HFFc6 (cell line): ENCODE results near the gene SNAP91. TPM values are rescaled to one million over a fixed set of nuclear protein-coding genes. Genes with fewer than 3 reads are reported as not detected.
"Not testable (repeated sequence)": the region's sequence is repeated elsewhere in the genome, so short reads cannot be mapped to it uniquely, and the experiment has no call there.

ENCODE experiments used
- DNase-seq: peaks from one replicate; pipeline ENCODE4 v3.0.0-alpha.2; 2018
- H3K27ac Mint-ChIP-seq: 2 replicates; pipeline ENCODE4 v1.8.0; 2020; ENCODE audit warnings: mild to moderate bottlenecking, mixed read lengths
- H3K27me3 Mint-ChIP-seq: 2 replicates; pipeline ENCODE4 v1.8.0; 2021; ENCODE audit warnings: mild to moderate bottlenecking, moderate library complexity, mixed read lengths; ENCODE audit not compliant: insufficient read depth
- H3K36me3 Mint-ChIP-seq: 2 replicates; pipeline ENCODE4 v1.8.0; 2021; ENCODE audit warnings: low read depth, mixed read lengths
- H3K4me1 Mint-ChIP-seq: 2 replicates; pipeline ENCODE4 v1.8.0; 2020; ENCODE audit warnings: low read depth, mixed read lengths
- H3K4me3 Mint-ChIP-seq: 2 replicates; pipeline ENCODE4 v1.8.0; 2020; ENCODE audit warnings: mild to moderate bottlenecking, moderate library complexity, mixed read lengths
- H3K9me3 Mint-ChIP-seq: 2 replicates; pipeline ENCODE4 v1.8.0; 2020; ENCODE audit warnings: mild to moderate bottlenecking, mixed read lengths
- CTCF ChIP-seq: fragments of 200-600 bp; sonication (generic); IDR thresholded peaks from 2 replicates; pipeline ENCODE4 v1.5.0; 2021; ENCODE audit warnings: antibody characterized with exemption, mild to moderate bottlenecking
- total RNA-seq, 6 experiments: library from RNA; stranded (reverse); fragmentation: NEBNext Ultra II Directional; extraction: Animal tissue kit (Norgen Biotek cat#: 25700); gene quantifications; 2 replicates in 1 of 6; 3 replicates in 5 of 6; pipeline ENCODE4 v1.2.3, GENCODE V29; 2021

Gene SNAP91
- total RNA-seq, 6 experiments from 2014 or later = not detected

GRCh38 chr6:83633149-83633548, 75.8 kb downstream of the SNAP91 start:
- no peak overlapping the region for H3K27ac Mint-ChIP-seq
- H3K36me3 Mint-ChIP-seq = no peaks in the 10 kb centered on the region
- H3K27me3 Mint-ChIP-seq = peaks cover 3% of the 10 kb centered on the region; the same call in 1 of the 2 replicates
- H3K4me1 Mint-ChIP-seq = no peaks in the 10 kb centered on the region
- no peak for TF ChIP-seq CTCF
- H3K4me3 Mint-ChIP-seq = no peak overlapping the region
- peaks cover 9% of the 10 kb centered on the region for H3K9me3 Mint-ChIP-seq
- DNase-seq = no peak

- not testable (repeated sequence) for H3K9me3 Mint-ChIP-seq, DNase-seq, H3K36me3 Mint-ChIP-seq, H3K27me3 Mint-ChIP-seq, H3K27ac Mint-ChIP-seq, H3K4me1 Mint-ChIP-seq, H3K4me3 Mint-ChIP-seq
Measured at GRCh38 chr6:83629908-83630307, 79.0 kb downstream of the SNAP91 start.

GRCh38 chr6:83615025-83615999, 93.6 kb downstream of the SNAP91 start:
- Mint-ChIP-seq H3K4me1 (no peaks in the 10 kb centered on the region), H3K9me3 (no peaks in the 10 kb centered on the region), H3K36me3 (no peaks in the 10 kb centered on the region), H3K4me3 (no peak overlapping the region), H3K27me3 (no peaks in the 10 kb centered on the region; the same call in 1 of the 2 replicates), H3K27ac (no peak overlapping the region)
- peak; percentile 83 for TF ChIP-seq CTCF
- no peak for DNase-seq

- peaks cover 3% of the 10 kb centered on the region for H3K27me3 Mint-ChIP-seq
- H3K4me3 Mint-ChIP-seq = no peak overlapping the region
- H3K27ac Mint-ChIP-seq = no peak overlapping the region
- no peaks in the 10 kb centered on the region for H3K4me1 Mint-ChIP-seq
- no peak for TF ChIP-seq CTCF
- DNase-seq = no peak
- H3K9me3 Mint-ChIP-seq = no peaks in the 10 kb centered on the region
- no peaks in the 10 kb centered on the region for H3K36me3 Mint-ChIP-seq
Measured at GRCh38 chr6:83613378-83613777, 95.5 kb downstream of the SNAP91 start.

- no peak for DNase-seq
- Mint-ChIP-seq H3K4me1 (no peaks in the 10 kb centered on the region), H3K4me3 (no peak overlapping the region), H3K27me3 (peaks cover 3% of the 10 kb centered on the region), H3K36me3 (no peaks in the 10 kb centered on the region), H3K9me3 (no peaks in the 10 kb centered on the region), H3K27ac (no peak overlapping the region)
- no peak for TF ChIP-seq CTCF
Measured at GRCh38 chr6:83609248-83609647, 99.7 kb downstream of the SNAP91 start.

GRCh38 chr6:83605517-83605916, 103.4 kb downstream of the SNAP91 start:
- no peak for TF ChIP-seq CTCF
- Mint-ChIP-seq H3K27ac (no peak overlapping the region), H3K4me3 (no peak overlapping the region)

More at GRCh38 chr6:83605517-83605916, 103.4 kb downstream of the SNAP91 start:
- Mint-ChIP-seq H3K9me3 (no peaks in the 10 kb centered on the region), H3K27me3 (peaks cover 3% of the 10 kb centered on the region), H3K4me1 (peaks cover 8% of the 10 kb centered on the region; the same call in 1 of the 2 replicates), H3K36me3 (no peaks in the 10 kb centered on the region)
- DNase-seq = no peak
